ENCODE data around the gene RASSF4. TPM values are rescaled to one million over a fixed set of nuclear protein-coding genes. Genes with fewer than 3 reads are reported as not detected.

RASSF4 gene
- total RNA-seq, 1 experiment from 2014 or later = 11.5 TPM

- Mint-ChIP-seq H3K27me3 (ENCODE audit: low read depth) (peaks cover 8% of the 10 kb centered on the region), H3K36me3 (ENCODE audit: insufficient read depth in 1 of 3, low read depth in 3 of 3) (no peaks in the 10 kb centered on the region), H3K4me3 (no peak overlapping the region; a peak in 1 of 5 replicates), H3K27ac (no peak overlapping the region), H3K4me1 (peaks cover 0 to 8% of the 10 kb centered on the region in 2 experiments; a peak in 3 of 4 replicates), H3K9me3 (peaks cover 2 to 14% of the 10 kb centered on the region in 2 experiments; a peak in 2 of 5 replicates)
- H3K4me2 ChIP-seq (ENCODE audit: insufficient read depth, insufficient read length, low read length) = no peak overlapping the region
- H4K8ac ChIP-seq (replicated peaks; ENCODE audit: insufficient read length, low read depth, low read length) = no peak overlapping the region
- H3T11ph ChIP-seq (ENCODE audit: low read length) = no peak overlapping the region
- no peak for TF ChIP-seq CTCF (conservative IDR thresholded peaks at IDR 0.05)
- H2BK12ac ChIP-seq (ENCODE audit: insufficient read length, low read depth, low read length) = no peak overlapping the region
- H3K9ac ChIP-seq (ENCODE audit: extremely low read depth, insufficient read length, low read length) = no peak overlapping the region
- H3K27me3 ChIP-seq (ENCODE audit: insufficient read depth, low read length) = no peaks in the 10 kb centered on the region
- no peak overlapping the region for H2BK20ac ChIP-seq (ENCODE audit: low read depth, low read length, poor library complexity, severe bottlenecking)
- no peak overlapping the region for H2BK5ac ChIP-seq (ENCODE audit: insufficient read length, low read length)
- no peaks in the 10 kb centered on the region for H3K9me3 ChIP-seq (ENCODE audit: control insufficient read depth, low read depth, low read length)
- H2AK5ac ChIP-seq (ENCODE audit: insufficient read length, low read length) = no peak overlapping the region
- WGBS (ENCODE audit: extremely low coverage, insufficient read length, low lambda C conversion rate) = no CpG with 5 or more reads among the region's 9 CpGs
- no peak overlapping the region for H4K91ac ChIP-seq (ENCODE audit: insufficient read length, low read depth, low read length)
- no peak overlapping the region for H3K23ac ChIP-seq (ENCODE audit: insufficient read length, low read depth, low read length)
- no peak overlapping the region for H3K18ac ChIP-seq (ENCODE audit: insufficient read length, low read depth, low read length)
- no peak overlapping the region; the same call in 1 of the 2 replicates for H3K14ac ChIP-seq (ENCODE audit: insufficient read depth, low read length)
- H2AFZ ChIP-seq (ENCODE audit: low read length) = no peak overlapping the region
- DNase-seq = peak; percentile 28
- H3K79me1 ChIP-seq (ENCODE audit: insufficient read depth, low read depth, low read length, poor library complexity, severe bottlenecking) = no peaks in the 10 kb centered on the region
- no peak overlapping the region for H3K56ac ChIP-seq (ENCODE audit: insufficient read length, low read depth, low read length)
- no peaks in the 10 kb centered on the region; the same call in 1 of the 2 replicates for H3K4me1 ChIP-seq (ENCODE audit: insufficient read depth, low read length)
- no peak overlapping the region for H2BK15ac ChIP-seq (ENCODE audit: low read depth, low read length)
- no peaks in the 10 kb centered on the region for H3K23me2 ChIP-seq (ENCODE audit: insufficient read length, low read depth, low read length, poor library complexity, severe bottlenecking)
- H3K27ac ChIP-seq (ENCODE audit: insufficient read length, low read depth, low read length) = no peak overlapping the region
- no peak overlapping the region for H3K4ac ChIP-seq (ENCODE audit: low read depth, low read length)
- no peak overlapping the region for H4K5ac ChIP-seq (ENCODE audit: insufficient read length, low read depth, low read length)
- H3K79me2 ChIP-seq (ENCODE audit: insufficient read depth, low read length) = no peaks in the 10 kb centered on the region
- no peaks in the 10 kb centered on the region for H4K20me1 ChIP-seq (ENCODE audit: control insufficient read depth, insufficient read depth, insufficient read length)
- no peak overlapping the region for H2BK120ac ChIP-seq (ENCODE audit: low read depth, low read length, poor library complexity, severe bottlenecking)
Observed at GRCh38 chr10:44935201-44935965, 24.2 kb upstream of the RASSF4 start.
